Chondrocyte (in vitro differentiated cells): ENCODE data around the gene WSCD2. TPM values are rescaled to one million over a fixed set of nuclear protein-coding genes. Genes with fewer than 3 reads are reported as not detected.

Source experiments
- DNase-seq: peaks from one replicate; pipeline ENCODE4 v3.0.0; 2021; ENCODE audit warnings: mixed read lengths, low spot score
- H3K27ac Mint-ChIP-seq: one replicate; pipeline ENCODE4 v1.8.0; 2021; ENCODE audit warnings: mild to moderate bottlenecking, moderate library complexity, mixed read lengths; ENCODE audit not compliant: unreplicated experiment
- H3K27me3 Mint-ChIP-seq: 2 replicates; pipeline ENCODE4 v1.8.0; 2021; ENCODE audit warnings: low read depth, mixed read lengths
- H3K36me3 Mint-ChIP-seq: 2 replicates; pipeline ENCODE4 v1.8.0; 2021; ENCODE audit warnings: low read depth, mixed read lengths
- H3K4me1 Mint-ChIP-seq: 2 replicates; pipeline ENCODE4 v1.8.0; 2021; ENCODE audit warnings: low read depth, mild to moderate bottlenecking, mixed read lengths
- H3K4me3 Mint-ChIP-seq: one replicate; pipeline ENCODE4 v1.8.0; 2021; ENCODE audit warnings: mild to moderate bottlenecking, moderate library complexity, mixed read lengths; ENCODE audit not compliant: unreplicated experiment
- H3K9me3 Mint-ChIP-seq: 2 replicates; pipeline ENCODE4 v1.8.0; 2021; ENCODE audit warnings: low read depth, mixed read lengths
- CTCF ChIP-seq: fragments of 200-600 bp; sonication (generic); IDR thresholded peaks from 2 replicates; pipeline ENCODE4 v1.5.0; 2021; ENCODE audit warnings: antibody characterized with exemption, mild to moderate bottlenecking, moderate library complexity
- total RNA-seq: library from RNA; stranded (reverse); gene quantifications from 3 replicates; pipeline ENCODE4 v1.2.1, GENCODE V29; 2021

Gene WSCD2
- total RNA-seq, 1 donor from 2014 or later: 0.32 TPM

- Mint-ChIP-seq H3K9me3 (peaks cover 18% of the 10 kb centered on the region), H3K4me3 (no peak overlapping the region), H3K36me3 (peaks cover 2% of the 10 kb centered on the region), H3K27me3 (peaks cover 14% of the 10 kb centered on the region), H3K4me1 (no peaks in the 10 kb centered on the region), H3K27ac (no peak overlapping the region)
- no peak for DNase-seq
- TF ChIP-seq CTCF: no peak
These were observed 72.7 kb downstream of the WSCD2 start for GRCh38 chr12:108201808-108202207.

- peaks cover 18% of the 10 kb centered on the region for H3K9me3 Mint-ChIP-seq
- peaks cover 2% of the 10 kb centered on the region for H3K36me3 Mint-ChIP-seq
- H3K27ac Mint-ChIP-seq: no peak overlapping the region
- H3K4me1 Mint-ChIP-seq: no peaks in the 10 kb centered on the region
- peaks cover 22% of the 10 kb centered on the region for H3K27me3 Mint-ChIP-seq
- no peak overlapping the region for H3K4me3 Mint-ChIP-seq
- no peak for TF ChIP-seq CTCF
- DNase-seq: no peak
These were observed 75.3 kb downstream of the WSCD2 start for GRCh38 chr12:108204117-108204987.

- no peaks in the 10 kb centered on the region for H3K4me1 Mint-ChIP-seq
- no peak for DNase-seq
- no peak overlapping the region for H3K4me3 Mint-ChIP-seq
- no peak overlapping the region for H3K27ac Mint-ChIP-seq
- H3K36me3 Mint-ChIP-seq: peaks cover 2% of the 10 kb centered on the region
- peaks cover 27% of the 10 kb centered on the region for H3K27me3 Mint-ChIP-seq
- peaks cover 18% of the 10 kb centered on the region for H3K9me3 Mint-ChIP-seq
- TF ChIP-seq CTCF: no peak
These were observed 76.8 kb downstream of the WSCD2 start for GRCh38 chr12:108205864-108206263.

GRCh38 chr12:108207791-108208730 is 79.0 kb downstream of the WSCD2 start:
- TF ChIP-seq CTCF: no peak
- no peak overlapping the region for H3K4me3 Mint-ChIP-seq
- peaks cover 30% of the 10 kb centered on the region for H3K27me3 Mint-ChIP-seq
- peaks cover 2% of the 10 kb centered on the region for H3K36me3 Mint-ChIP-seq
- H3K9me3 Mint-ChIP-seq: peaks cover 14% of the 10 kb centered on the region
- no peak for DNase-seq
- H3K4me1 Mint-ChIP-seq: no peaks in the 10 kb centered on the region
- no peak overlapping the region for H3K27ac Mint-ChIP-seq

- DNase-seq: no peak
- Mint-ChIP-seq H3K4me1 (no peaks in the 10 kb centered on the region), H3K27me3 (peaks cover 34% of the 10 kb centered on the region), H3K36me3 (no peaks in the 10 kb centered on the region), H3K27ac (no peak overlapping the region), H3K9me3 (no peaks in the 10 kb centered on the region), H3K4me3 (no peak overlapping the region)
- no peak for TF ChIP-seq CTCF
These were observed 80.9 kb downstream of the WSCD2 start for GRCh38 chr12:108210001-108210400.
